ENCODE data around the gene PHLPP1. TPM values are rescaled to one million over a fixed set of nuclear protein-coding genes. Genes with fewer than 3 reads are reported as not detected.

Gene PHLPP1
- total and polyA plus RNA-seq, 9 donors = 6.3 to 11.3 (median 9.8) TPM

DNA sequence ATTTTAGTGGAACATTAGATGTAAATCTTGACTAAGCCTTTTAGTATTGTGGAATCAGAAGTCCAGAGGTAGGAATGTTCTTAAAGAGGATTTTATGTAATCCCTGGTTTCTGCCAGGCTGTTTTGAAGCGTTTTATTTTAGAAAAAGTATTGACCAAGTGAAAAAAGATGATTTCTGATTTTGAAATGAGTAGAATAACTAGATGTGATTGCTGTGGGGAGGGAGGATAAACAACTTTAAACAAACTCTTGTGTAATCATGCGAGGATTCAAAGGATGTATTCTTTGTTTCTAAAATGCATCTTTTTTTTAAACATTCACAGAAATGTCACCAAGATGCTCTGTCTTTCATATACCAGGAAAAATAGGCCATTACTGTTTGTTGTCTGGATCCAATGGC lies 53.9 kb downstream of the PHLPP1 start:
- WGBS (ENCODE audit: insufficient coverage) = 80% methylated on average over 1 of the region's 2 CpGs
- DNase-seq = no peak
- H3K9me3 ChIP-seq (replicated peaks; ENCODE audit: control insufficient read depth, low read depth, low read length) = no peaks in the 10 kb centered on the region
- H3K27ac ChIP-seq (ENCODE audit: low read length) = no peak overlapping the region
- H3K4me3 ChIP-seq (ENCODE audit: low read length) = no peak overlapping the region
- peaks cover 4% of the 10 kb centered on the region for H3K4me1 ChIP-seq (ENCODE audit: control insufficient read depth, insufficient read depth, low read length)
- no peaks in the 10 kb centered on the region for H3K36me3 ChIP-seq (ENCODE audit: control insufficient read depth, insufficient read depth, low read length)
- H3K27me3 ChIP-seq (ENCODE audit: control insufficient read depth, insufficient read depth, low read length) = no peaks in the 10 kb centered on the region

- no peak overlapping the region for H3K4me3 ChIP-seq (ENCODE audit: low read length)
- DNase-seq = no peak
- H3K36me3 ChIP-seq (ENCODE audit: control insufficient read depth, insufficient read depth, low read length) = no peaks in the 10 kb centered on the region
- WGBS (ENCODE audit: insufficient coverage) = 100% methylated on average over 1 of the region's 4 CpGs
- H3K27me3 ChIP-seq (ENCODE audit: control insufficient read depth, insufficient read depth, low read length) = no peaks in the 10 kb centered on the region
- H3K4me1 ChIP-seq (ENCODE audit: control insufficient read depth, insufficient read depth, low read length) = peaks cover 4% of the 10 kb centered on the region
- H3K9me3 ChIP-seq (replicated peaks; ENCODE audit: control insufficient read depth, low read depth, low read length) = no peaks in the 10 kb centered on the region
- H3K27ac ChIP-seq (ENCODE audit: low read length) = no peak overlapping the region
These were observed 56.3 kb downstream of the PHLPP1 start for GRCh38 chr18:62771494-62772270.

GRCh38 chr18:62772860-62773584 lies 57.7 kb downstream of the PHLPP1 start:
- Histone ChIP-seq H3K4me1 (ENCODE audit: control insufficient read depth, insufficient read depth, low read length) (no peaks in the 10 kb centered on the region), H3K27me3 (ENCODE audit: control insufficient read depth, insufficient read depth, low read length) (no peaks in the 10 kb centered on the region), H3K4me3 (ENCODE audit: low read length) (no peak overlapping the region), H3K36me3 (ENCODE audit: control insufficient read depth, insufficient read depth, low read length) (no peaks in the 10 kb centered on the region), H3K9me3 (replicated peaks; ENCODE audit: control insufficient read depth, low read depth, low read length) (no peaks in the 10 kb centered on the region), H3K27ac (ENCODE audit: low read length) (no peak overlapping the region)
- WGBS (ENCODE audit: insufficient coverage) = no CpG with 5 or more reads among the region's 2 CpGs
- DNase-seq = no peak

GRCh38 chr18:62773691-62774090 lies 58.4 kb downstream of the PHLPP1 start:
- H3K4me3 ChIP-seq (ENCODE audit: low read length) = no peak overlapping the region
- H3K27me3 ChIP-seq (ENCODE audit: control insufficient read depth, insufficient read depth, low read length) = no peaks in the 10 kb centered on the region
- H3K9me3 ChIP-seq (replicated peaks; ENCODE audit: control insufficient read depth, low read depth, low read length) = no peaks in the 10 kb centered on the region
- no peak for DNase-seq
- H3K4me1 ChIP-seq (ENCODE audit: control insufficient read depth, insufficient read depth, low read length) = no peaks in the 10 kb centered on the region
- no peaks in the 10 kb centered on the region for H3K36me3 ChIP-seq (ENCODE audit: control insufficient read depth, insufficient read depth, low read length)
- no CpG with 5 or more reads among the region's 3 CpGs for WGBS (ENCODE audit: insufficient coverage)
- no peak overlapping the region for H3K27ac ChIP-seq (ENCODE audit: low read length)

GRCh38 chr18:62776024-62776570 lies 60.8 kb downstream of the PHLPP1 start:
- Histone ChIP-seq H3K9me3 (replicated peaks; ENCODE audit: control insufficient read depth, low read depth, low read length) (no peaks in the 10 kb centered on the region), H3K4me3 (ENCODE audit: low read length) (no peak overlapping the region), H3K36me3 (ENCODE audit: control insufficient read depth, insufficient read depth, low read length) (no peaks in the 10 kb centered on the region), H3K27ac (ENCODE audit: low read length) (no peak overlapping the region), H3K27me3 (ENCODE audit: control insufficient read depth, insufficient read depth, low read length) (no peaks in the 10 kb centered on the region), H3K4me1 (ENCODE audit: control insufficient read depth, insufficient read depth, low read length) (no peaks in the 10 kb centered on the region)
- DNase-seq = no peak
- no CpG with 5 or more reads among the region's 2 CpGs for WGBS (ENCODE audit: insufficient coverage)

- no peak overlapping the region for H3K4me3 ChIP-seq (ENCODE audit: low read length)
- no CpG with 5 or more reads among the region's 1 CpG for WGBS (ENCODE audit: insufficient coverage)
These were observed 62.5 kb downstream of the PHLPP1 start for GRCh38 chr18:62777814-62778213.

DNA sequence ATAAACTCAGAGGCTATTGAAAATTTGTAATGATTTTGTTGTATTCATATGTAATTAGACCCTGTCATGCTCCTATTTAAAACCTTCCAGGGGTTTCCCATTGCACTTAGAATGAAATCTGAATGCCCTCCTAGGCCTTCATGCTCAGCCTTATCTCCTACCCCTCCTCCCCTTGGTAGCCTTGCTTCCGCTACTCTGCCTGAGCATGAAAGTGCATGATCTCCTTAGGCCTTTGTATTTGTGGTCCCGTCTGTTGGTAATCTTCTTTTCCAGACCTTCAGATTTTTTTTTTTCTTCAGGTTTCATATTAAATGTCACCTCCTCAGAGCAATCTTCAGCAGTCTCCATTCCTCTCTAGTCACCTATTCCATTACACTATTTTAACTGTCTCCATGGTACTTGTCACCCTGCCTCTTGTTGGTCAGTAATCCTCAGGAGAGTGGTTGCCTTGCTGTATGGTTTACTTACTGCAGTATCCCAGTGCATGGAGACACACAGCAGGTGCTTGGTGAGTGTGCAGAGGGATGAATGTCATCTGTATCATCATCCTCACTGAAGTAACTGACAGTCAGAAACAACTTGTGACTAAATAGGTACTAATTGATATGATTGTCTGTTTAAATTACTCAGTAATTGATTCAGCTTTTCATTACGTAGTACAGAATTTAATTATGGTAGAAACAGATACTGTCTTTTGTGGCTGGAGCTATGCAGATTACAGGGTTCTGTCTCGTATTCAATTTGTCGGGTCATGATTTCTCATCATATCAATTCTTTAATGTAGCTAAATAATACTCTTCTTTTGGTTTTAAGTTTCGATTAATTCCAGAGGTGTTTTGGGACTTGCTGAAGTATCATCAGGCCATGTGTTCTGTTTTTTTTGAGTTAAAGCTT lies 63.9 kb downstream of the PHLPP1 start:
- no peak overlapping the region for H3K4me3 ChIP-seq (ENCODE audit: low read length)
- H3K36me3 ChIP-seq (ENCODE audit: control insufficient read depth, insufficient read depth, low read length) = no peaks in the 10 kb centered on the region
- DNase-seq = no peak
- no peaks in the 10 kb centered on the region for H3K4me1 ChIP-seq (ENCODE audit: control insufficient read depth, insufficient read depth, low read length)
- no peak overlapping the region for H3K27ac ChIP-seq (ENCODE audit: low read length)
- H3K9me3 ChIP-seq (replicated peaks; ENCODE audit: control insufficient read depth, low read depth, low read length) = no peaks in the 10 kb centered on the region
- WGBS (ENCODE audit: insufficient coverage) = 80% methylated on average over 2 of the region's 6 CpGs
- H3K27me3 ChIP-seq (ENCODE audit: control insufficient read depth, insufficient read depth, low read length) = no peaks in the 10 kb centered on the region

More at GRCh38 chr18:62777814-62778213, 62.5 kb downstream of the PHLPP1 start:
- H3K9me3 ChIP-seq (replicated peaks; ENCODE audit: control insufficient read depth, low read depth, low read length) = no peaks in the 10 kb centered on the region
- H3K36me3 ChIP-seq (ENCODE audit: control insufficient read depth, insufficient read depth, low read length) = no peaks in the 10 kb centered on the region
- no peaks in the 10 kb centered on the region for H3K27me3 ChIP-seq (ENCODE audit: control insufficient read depth, insufficient read depth, low read length)
- no peak overlapping the region for H3K27ac ChIP-seq (ENCODE audit: low read length)
- no peak for DNase-seq
- H3K4me1 ChIP-seq (ENCODE audit: control insufficient read depth, insufficient read depth, low read length) = no peaks in the 10 kb centered on the region

DNA sequence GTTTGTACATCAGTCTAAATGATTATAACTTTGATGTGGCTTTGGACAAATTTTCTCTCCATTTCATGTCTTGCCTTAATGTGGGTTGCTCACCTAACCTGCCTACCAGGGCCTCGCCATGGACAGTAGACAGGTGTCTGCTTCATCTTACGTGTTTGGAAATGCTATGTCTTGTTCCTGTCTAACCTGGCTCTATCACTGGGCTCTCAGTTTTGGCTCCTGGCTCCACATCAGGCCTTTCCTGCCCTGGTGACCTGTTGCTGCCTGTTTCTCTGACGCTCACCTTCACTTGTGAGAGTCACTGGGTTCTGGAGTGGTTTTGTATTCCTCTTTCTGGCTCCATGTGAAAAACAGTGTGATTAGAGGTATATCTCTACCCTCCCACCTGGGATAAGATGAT lies 65.9 kb downstream of the PHLPP1 start:
- Histone ChIP-seq H3K36me3 (ENCODE audit: control insufficient read depth, insufficient read depth, low read length) (no peaks in the 10 kb centered on the region), H3K4me1 (ENCODE audit: control insufficient read depth, insufficient read depth, low read length) (no peaks in the 10 kb centered on the region), H3K27ac (ENCODE audit: low read length) (no peak overlapping the region), H3K9me3 (replicated peaks; ENCODE audit: control insufficient read depth, low read depth, low read length) (no peaks in the 10 kb centered on the region), H3K4me3 (ENCODE audit: low read length) (no peak overlapping the region), H3K27me3 (ENCODE audit: control insufficient read depth, insufficient read depth, low read length) (no peaks in the 10 kb centered on the region)
- DNase-seq = no peak
- 89% methylated on average over 2 of the region's 3 CpGs for WGBS (ENCODE audit: insufficient coverage)

DNA sequence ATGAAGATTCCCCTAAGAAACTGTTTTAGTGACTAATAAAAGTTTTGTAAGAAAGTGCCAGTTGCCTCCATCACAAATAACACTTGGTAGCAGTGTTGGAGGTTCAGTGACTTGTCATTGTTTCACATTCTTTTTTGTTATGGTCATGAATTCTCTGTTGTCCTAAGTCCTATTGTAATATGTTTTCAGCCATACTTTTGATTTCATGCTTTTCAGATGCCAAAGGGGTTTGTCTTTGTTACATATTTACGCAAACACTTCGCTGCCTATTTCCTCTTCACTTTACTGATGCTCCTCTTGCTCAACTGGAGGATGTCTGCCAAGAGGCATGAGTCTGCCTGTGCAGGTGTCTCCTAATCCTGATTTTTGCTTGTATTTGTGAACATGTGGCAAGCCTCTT lies 66.6 kb downstream of the PHLPP1 start:
- Histone ChIP-seq H3K4me3 (ENCODE audit: low read length) (no peak overlapping the region), H3K9me3 (replicated peaks; ENCODE audit: control insufficient read depth, low read depth, low read length) (no peaks in the 10 kb centered on the region), H3K4me1 (ENCODE audit: control insufficient read depth, insufficient read depth, low read length) (no peaks in the 10 kb centered on the region), H3K27ac (ENCODE audit: low read length) (no peak overlapping the region), H3K36me3 (ENCODE audit: control insufficient read depth, insufficient read depth, low read length) (no peaks in the 10 kb centered on the region), H3K27me3 (ENCODE audit: control insufficient read depth, insufficient read depth, low read length) (no peaks in the 10 kb centered on the region)
- 82% methylated on average over 2 of the region's 2 CpGs for WGBS (ENCODE audit: insufficient coverage)
- peak; percentile 35 for DNase-seq
